Omental fat pad (tissue), 4 donors: ENCODE measurements around the gene TTLL5. TPM values are rescaled to one million over a fixed set of nuclear protein-coding genes. Genes with fewer than 3 reads are reported as not detected.
A peak's percentile ranks its signal among the peaks of the same experiment; 100 is the strongest.

ENCODE experiments used
- ATAC-seq: fragments of 150-250 bp; one replicate; pipeline ENCODE4 v1.9.1; 2016; ENCODE audit warnings: mild to moderate bottlenecking, moderate library complexity; ENCODE audit not compliant: low FRiP score
- DNase-seq: peaks from one replicate; pipeline ENCODE4 v3.0.0-alpha.2; 2019; ENCODE audit warnings: low spot score
- total RNA-seq, 4 donors: library from RNA; depleted of rRNA; stranded (reverse); fragments of >200 nt; gene quantifications; one replicate each; pipeline ENCODE4 v1.1.0, GENCODE V29; 2016
- TF ChIP-seq, protein P1 (sequence below), 3 donors: fragments of 450-650 bp; IDR thresholded peaks; one replicate each; pipeline ENCODE4 v1.5.1; 2016 to 2017; ENCODE audit warnings: antibody characterized with exemption in 3 of 3, mild to moderate bottlenecking in 3 of 3, moderate library complexity in 2 of 3

Gene TTLL5
- total RNA-seq, 4 donors from 2014 or later: 17.3 to 28.2 (median 22.2) TPM

DNA sequence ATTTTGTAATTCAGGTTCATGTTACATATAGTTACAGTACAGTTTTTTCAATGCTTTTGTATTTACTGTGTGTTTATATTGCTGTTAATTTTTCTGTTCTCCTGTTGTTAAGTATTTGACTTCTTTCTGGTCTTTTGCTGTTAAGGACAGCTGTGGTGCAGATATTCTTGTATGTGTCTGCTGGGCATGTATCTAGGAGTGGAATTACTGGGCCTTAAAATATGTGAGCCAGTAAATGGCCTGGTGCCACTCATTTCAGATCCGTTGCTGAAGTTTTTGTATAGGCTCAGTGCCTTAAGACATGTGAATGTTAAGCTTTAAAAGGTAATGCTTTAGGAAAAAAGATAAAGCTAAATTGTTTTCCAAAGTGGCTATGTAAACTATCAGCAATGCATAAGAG lies 87.3 kb downstream of the TTLL5 start:
- ATAC-seq: no peak
- DNase-seq: no peak
- TF ChIP-seq, protein P1, sequence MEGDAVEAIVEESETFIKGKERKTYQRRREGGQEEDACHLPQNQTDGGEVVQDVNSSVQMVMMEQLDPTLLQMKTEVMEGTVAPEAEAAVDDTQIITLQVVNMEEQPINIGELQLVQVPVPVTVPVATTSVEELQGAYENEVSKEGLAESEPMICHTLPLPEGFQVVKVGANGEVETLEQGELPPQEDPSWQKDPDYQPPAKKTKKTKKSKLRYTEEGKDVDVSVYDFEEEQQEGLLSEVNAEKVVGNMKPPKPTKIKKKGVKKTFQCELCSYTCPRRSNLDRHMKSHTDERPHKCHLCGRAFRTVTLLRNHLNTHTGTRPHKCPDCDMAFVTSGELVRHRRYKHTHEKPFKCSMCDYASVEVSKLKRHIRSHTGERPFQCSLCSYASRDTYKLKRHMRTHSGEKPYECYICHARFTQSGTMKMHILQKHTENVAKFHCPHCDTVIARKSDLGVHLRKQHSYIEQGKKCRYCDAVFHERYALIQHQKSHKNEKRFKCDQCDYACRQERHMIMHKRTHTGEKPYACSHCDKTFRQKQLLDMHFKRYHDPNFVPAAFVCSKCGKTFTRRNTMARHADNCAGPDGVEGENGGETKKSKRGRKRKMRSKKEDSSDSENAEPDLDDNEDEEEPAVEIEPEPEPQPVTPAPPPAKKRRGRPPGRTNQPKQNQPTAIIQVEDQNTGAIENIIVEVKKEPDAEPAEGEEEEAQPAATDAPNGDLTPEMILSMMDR (IDR thresholded peaks at IDR 0.05): no peak

- DNase-seq (no peak), ATAC-seq (peak; percentile 82)
These were observed 90.2 kb downstream of the TTLL5 start for GRCh38 chr14:75751296-75751695.

GRCh38 chr14:75752086-75752485 lies 91.0 kb downstream of the TTLL5 start:
- TF ChIP-seq, protein P1 (IDR thresholded peaks at IDR 0.05): no peak
- no peak for ATAC-seq
- no peak for DNase-seq

More at GRCh38 chr14:75751296-75751695, 90.2 kb downstream of the TTLL5 start:
- TF ChIP-seq, protein P1 (IDR thresholded peaks at IDR 0.05): no peak

DNA sequence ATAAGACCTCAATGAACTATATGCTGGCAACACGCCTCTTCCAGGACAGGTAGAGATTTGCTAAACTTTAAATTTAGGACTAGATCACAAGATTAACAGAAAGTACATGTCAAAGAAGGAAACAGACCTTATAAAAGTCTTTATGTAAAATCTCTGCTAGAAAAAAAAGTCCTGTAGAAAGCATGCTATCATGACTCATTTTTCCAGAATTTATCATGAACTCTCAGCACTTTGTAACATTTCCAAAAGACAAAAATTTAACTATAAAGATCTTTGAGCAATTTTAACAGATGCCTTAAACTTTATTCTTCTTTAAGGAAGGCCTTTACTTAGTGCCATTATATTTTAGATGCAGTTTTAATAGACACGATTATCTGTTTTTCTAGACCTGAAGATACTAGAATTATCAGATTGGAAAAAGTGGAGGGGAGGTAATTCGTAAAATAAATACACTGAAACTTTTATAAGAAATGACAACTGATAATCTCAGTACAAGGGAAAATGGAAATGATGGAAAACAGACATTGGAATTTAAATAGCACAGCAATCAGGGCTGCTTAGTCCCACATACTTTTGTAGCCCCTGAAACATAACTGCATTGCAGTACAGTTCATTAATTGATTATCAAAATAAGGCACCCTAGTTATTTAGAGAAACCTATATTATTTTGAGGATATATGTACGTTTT lies 92.0 kb downstream of the TTLL5 start:
- no peak for DNase-seq
- ATAC-seq: peak; percentile 30
- TF ChIP-seq, protein P1 (IDR thresholded peaks at IDR 0.05): no peak

GRCh38 chr14:75753696-75754095 lies 92.7 kb downstream of the TTLL5 start:
- no peak for ATAC-seq
- TF ChIP-seq, protein P1 (IDR thresholded peaks at IDR 0.05): no peak
- DNase-seq: no peak

DNA sequence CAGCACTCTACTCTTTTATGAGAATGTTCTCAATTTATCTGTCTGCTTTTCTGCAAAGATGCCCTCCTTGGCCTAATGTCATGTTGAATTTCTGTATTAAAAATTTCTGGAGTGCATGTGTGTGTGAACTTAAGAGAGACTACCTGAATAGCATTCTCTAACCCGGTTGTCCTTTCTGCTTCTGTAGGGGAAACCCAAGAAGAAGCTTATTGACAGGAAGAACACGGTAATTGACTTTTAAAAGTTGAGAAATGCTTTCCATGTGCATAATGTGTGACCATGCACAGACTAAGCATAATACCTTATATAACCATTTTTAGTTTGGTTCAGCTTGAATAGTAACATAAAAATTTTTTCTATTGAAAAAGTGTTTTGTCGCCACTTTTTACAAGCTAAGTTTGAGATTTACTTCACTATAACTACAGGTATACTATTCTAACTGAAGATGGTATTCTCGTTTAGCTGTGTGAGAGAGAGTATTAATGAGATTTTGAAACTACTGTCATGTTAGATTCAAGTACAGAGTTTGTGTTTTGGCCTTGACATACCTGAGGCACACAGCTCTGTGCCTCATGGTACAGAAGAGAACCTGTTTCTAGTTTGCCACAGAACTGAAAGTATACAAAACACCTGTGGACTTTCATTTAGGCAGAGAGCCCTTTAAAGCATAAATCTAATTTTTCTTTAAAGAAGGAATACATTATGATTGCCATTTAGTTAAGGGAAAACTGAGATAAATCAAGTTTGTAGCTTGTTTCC lies 96.8 kb downstream of the TTLL5 start:
- DNase-seq (no peak), ATAC-seq (no peak)
- TF ChIP-seq, protein P1 (IDR thresholded peaks at IDR 0.05): no peak
